ENCODE data around the gene ANKS1A. TPM values are rescaled to one million over a fixed set of nuclear protein-coding genes. Genes with fewer than 3 reads are reported as not detected.

ANKS1A gene
- total RNA-seq, 3 donors from 2014 or later (not counting 1 experiment from before 2014, with no cell fraction given) = 10.4 to 11.5 (median 10.9) TPM

DNA sequence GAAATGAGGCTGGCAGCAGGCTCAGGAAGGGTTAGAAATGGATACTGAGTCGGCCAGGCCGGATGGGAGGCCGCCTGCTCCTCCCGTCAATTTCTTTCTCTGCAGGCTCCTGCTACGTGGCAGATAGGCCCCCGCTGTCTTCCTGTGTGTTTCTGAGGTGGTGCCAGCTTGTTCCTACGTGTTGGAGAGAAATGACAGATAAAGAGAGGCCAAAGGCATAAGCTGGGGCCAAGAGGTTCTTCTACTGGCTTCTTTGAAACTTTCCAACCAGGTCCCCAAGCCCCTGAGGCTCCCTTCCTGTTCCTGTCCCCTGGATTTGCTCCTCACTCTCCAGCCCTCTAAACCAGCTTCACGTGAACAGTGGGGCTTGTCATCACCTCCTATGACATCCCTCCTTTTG is 175.2 kb downstream of the ANKS1A start:
- Mint-ChIP-seq H3K4me3 (no peak overlapping the region), H3K9me3 (no peaks in the 10 kb centered on the region), H3K36me3 (no peaks in the 10 kb centered on the region), H3K4me1 (peaks cover 0 to 4% of the 10 kb centered on the region in 2 donors), H3K27ac (no peak overlapping the region), H3K27me3 (ENCODE audit: low read depth in 2 of 2) (no peaks in the 10 kb centered on the region)
- Histone ChIP-seq H3K27me3 (ENCODE audit: control insufficient read depth, insufficient read depth, low read length) (no peaks in the 10 kb centered on the region), H3K9me3 (ENCODE audit: control insufficient read depth, insufficient read depth, low read length) (no peaks in the 10 kb centered on the region), H3K36me3 (ENCODE audit: control insufficient read depth, insufficient read depth, low read length) (peaks cover 12% of the 10 kb centered on the region), H3K27ac (ENCODE audit: low read length) (no peak overlapping the region), H3K4me3 (ENCODE audit: low read length) (no peak overlapping the region), H3K4me1 (ENCODE audit: control insufficient read depth, insufficient read depth, low read length) (no peaks in the 10 kb centered on the region)
- ATAC-seq (no peak), DNase-seq (no peak)
- intact Hi-C loops (cut with micrococcal nuclease) = no loop called here
- TF ChIP-seq CTCF (IDR thresholded peaks at IDR 0.05) = no peak
- 84% methylated on average over 8 of the region's 8 CpGs for WGBS (ENCODE audit: insufficient coverage)

DNA sequence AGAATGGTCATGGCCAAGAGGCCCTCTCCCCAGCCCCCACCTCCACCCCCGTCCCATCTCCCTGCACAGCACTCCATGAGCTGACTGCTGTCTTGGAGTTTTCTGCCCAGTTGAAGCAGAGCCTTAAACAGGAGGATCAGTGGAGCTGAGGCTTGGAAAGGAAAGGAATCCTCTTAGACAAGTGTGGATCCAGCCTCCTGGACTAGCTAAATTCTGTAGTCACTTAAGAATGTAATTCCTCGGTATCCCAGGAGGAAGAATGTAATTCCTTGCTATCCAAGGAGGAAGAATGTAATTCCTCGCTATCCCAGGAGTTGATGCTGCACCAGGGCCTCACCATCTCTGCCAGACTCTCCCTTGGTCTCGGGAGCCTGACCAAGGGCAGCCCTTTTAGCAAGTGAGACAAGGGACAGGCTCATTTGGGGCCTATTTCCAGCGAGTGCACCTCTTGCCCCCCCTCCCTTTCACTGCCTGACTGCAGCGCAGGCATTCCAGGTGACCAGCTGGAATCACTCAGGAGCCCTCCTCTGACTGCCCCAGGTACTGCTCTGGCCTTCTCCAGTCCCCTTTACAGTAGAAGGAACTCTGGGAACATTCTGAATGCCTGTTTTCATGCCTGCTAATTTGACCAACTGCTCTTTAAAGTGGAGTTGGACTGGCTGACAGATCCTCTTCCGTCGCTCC is 175.8 kb downstream of the ANKS1A start:
- WGBS (ENCODE audit: insufficient coverage) = 94% methylated on average over 7 of the region's 8 CpGs
- no peaks in the 10 kb centered on the region for H3K9me3 ChIP-seq (ENCODE audit: control insufficient read depth, insufficient read depth, low read length)
- Mint-ChIP-seq H3K27me3 (ENCODE audit: low read depth in 2 of 2) (no peaks in the 10 kb centered on the region), H3K4me3 (no peak overlapping the region), H3K4me1 (peaks cover 0 to 4% of the 10 kb centered on the region in 2 donors), H3K9me3 (no peaks in the 10 kb centered on the region), H3K36me3 (no peaks in the 10 kb centered on the region), H3K27ac (no peak overlapping the region)
- ATAC-seq (no peak), DNase-seq (no peak)
- H3K36me3 ChIP-seq (ENCODE audit: control insufficient read depth, insufficient read depth, low read length) = peaks cover 8% of the 10 kb centered on the region
- H3K4me1 ChIP-seq (ENCODE audit: control insufficient read depth, insufficient read depth, low read length) = no peaks in the 10 kb centered on the region
- intact Hi-C loops (cut with micrococcal nuclease) = no loop called here
- TF ChIP-seq CTCF (IDR thresholded peaks at IDR 0.05) = no peak
- H3K27ac ChIP-seq (ENCODE audit: low read length) = no peak overlapping the region
- no peaks in the 10 kb centered on the region for H3K27me3 ChIP-seq (ENCODE audit: control insufficient read depth, insufficient read depth, low read length)
- no peak overlapping the region for H3K4me3 ChIP-seq (ENCODE audit: low read length)

DNA sequence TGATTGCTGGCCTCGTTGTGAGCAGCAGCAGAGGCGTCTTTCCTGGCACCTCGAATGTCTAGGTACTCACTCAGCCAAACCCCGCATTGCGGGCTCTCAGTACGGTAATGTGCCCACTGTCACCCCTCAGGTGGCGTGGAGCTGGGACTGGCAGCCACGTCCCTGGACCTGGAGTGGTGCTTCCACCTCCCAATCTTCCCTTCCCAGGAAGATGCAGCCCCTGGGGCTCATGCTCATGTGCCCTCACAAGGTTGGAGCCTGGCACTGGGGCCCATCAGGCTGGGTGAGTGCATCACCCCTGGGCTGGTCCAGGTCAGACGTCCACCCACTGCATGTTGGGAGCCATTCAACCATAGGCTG is 176.4 kb downstream of the ANKS1A start:
- Histone ChIP-seq H3K27ac (ENCODE audit: low read length) (no peak overlapping the region), H3K4me1 (ENCODE audit: control insufficient read depth, insufficient read depth, low read length) (no peaks in the 10 kb centered on the region), H3K27me3 (ENCODE audit: control insufficient read depth, insufficient read depth, low read length) (no peaks in the 10 kb centered on the region), H3K36me3 (ENCODE audit: control insufficient read depth, insufficient read depth, low read length) (peaks cover 3% of the 10 kb centered on the region), H3K4me3 (ENCODE audit: low read length) (no peak overlapping the region), H3K9me3 (ENCODE audit: control insufficient read depth, insufficient read depth, low read length) (no peaks in the 10 kb centered on the region)
- no peak for ATAC-seq
- Mint-ChIP-seq H3K4me3 (no peak overlapping the region), H3K27ac (no peak overlapping the region), H3K9me3 (no peaks in the 10 kb centered on the region), H3K4me1 (peaks cover 0 to 4% of the 10 kb centered on the region in 2 donors), H3K27me3 (ENCODE audit: low read depth in 2 of 2) (no peaks in the 10 kb centered on the region), H3K36me3 (no peaks in the 10 kb centered on the region)
- intact Hi-C loops (cut with micrococcal nuclease) = no loop called here
- DNase-seq = no peak
- WGBS (ENCODE audit: insufficient coverage) = 95% methylated on average over 9 of the region's 9 CpGs
- no peak for TF ChIP-seq CTCF (IDR thresholded peaks at IDR 0.05)

GRCh38 chr6:35065870-35066269 is 176.8 kb downstream of the ANKS1A start:
- WGBS (ENCODE audit: insufficient coverage) = 90% methylated on average over 12 of the region's 13 CpGs
- H3K27me3 Mint-ChIP-seq (ENCODE audit: low read depth in 2 of 2) = no peaks in the 10 kb centered on the region
- H3K4me1 Mint-ChIP-seq = peaks cover 0 to 7% of the 10 kb centered on the region in 2 donors
- H3K27ac Mint-ChIP-seq = no peak overlapping the region
- intact Hi-C loops (cut with micrococcal nuclease) = no loop called here
- H3K27me3 ChIP-seq (ENCODE audit: control insufficient read depth, insufficient read depth, low read length) = no peaks in the 10 kb centered on the region
- no peaks in the 10 kb centered on the region for H3K4me1 ChIP-seq (ENCODE audit: control insufficient read depth, insufficient read depth, low read length)
- H3K36me3 Mint-ChIP-seq = no peaks in the 10 kb centered on the region
- H3K4me3 ChIP-seq (ENCODE audit: low read length) = no peak overlapping the region
- no peaks in the 10 kb centered on the region for H3K9me3 ChIP-seq (ENCODE audit: control insufficient read depth, insufficient read depth, low read length)
- H3K36me3 ChIP-seq (ENCODE audit: control insufficient read depth, insufficient read depth, low read length) = peaks cover 2% of the 10 kb centered on the region
- H3K27ac ChIP-seq (ENCODE audit: low read length) = no peak overlapping the region
- DNase-seq = no peak
- H3K9me3 Mint-ChIP-seq = no peaks in the 10 kb centered on the region
- ATAC-seq = no peak
- TF ChIP-seq CTCF (IDR thresholded peaks at IDR 0.05) = no peak
- no peak overlapping the region for H3K4me3 Mint-ChIP-seq

Measured in natural killer cell (primary cell).